NCI-H2196 treated with DMSO at 0.1 percent for 48 hours (cell line): ENCODE data around the gene CLTB.
"Not testable (repeated sequence)": the region's sequence is repeated elsewhere in the genome, so short reads cannot be mapped to it uniquely, and the experiment has no call there.

Experiments
- DNase-seq: peaks from one replicate; lab custom pipeline; 2025; ENCODE audit not compliant: unreplicated experiment; lab: John Stamatoyannopoulos, UW

CLTB gene

DNA sequence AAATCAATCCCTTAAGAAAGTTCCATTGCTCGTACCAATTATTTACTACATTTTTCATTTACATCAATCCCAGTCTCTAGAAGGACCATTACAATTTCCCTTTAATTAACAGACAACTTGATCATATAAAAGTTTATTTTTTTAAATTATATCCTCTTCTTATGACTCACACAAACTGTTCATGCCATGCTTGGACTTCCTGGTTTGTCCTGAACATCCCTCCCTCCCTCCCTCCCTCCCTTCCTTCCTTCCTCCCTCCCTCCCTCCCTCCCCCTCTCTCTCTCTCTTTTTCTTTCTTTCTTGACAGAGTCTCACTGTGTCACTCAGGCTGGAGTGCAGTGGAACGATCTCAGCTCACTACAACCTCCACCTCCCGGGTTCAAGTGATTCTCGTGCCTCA lies 11.6 kb upstream of the CLTB start:
- no peak for DNase-seq

DNA sequence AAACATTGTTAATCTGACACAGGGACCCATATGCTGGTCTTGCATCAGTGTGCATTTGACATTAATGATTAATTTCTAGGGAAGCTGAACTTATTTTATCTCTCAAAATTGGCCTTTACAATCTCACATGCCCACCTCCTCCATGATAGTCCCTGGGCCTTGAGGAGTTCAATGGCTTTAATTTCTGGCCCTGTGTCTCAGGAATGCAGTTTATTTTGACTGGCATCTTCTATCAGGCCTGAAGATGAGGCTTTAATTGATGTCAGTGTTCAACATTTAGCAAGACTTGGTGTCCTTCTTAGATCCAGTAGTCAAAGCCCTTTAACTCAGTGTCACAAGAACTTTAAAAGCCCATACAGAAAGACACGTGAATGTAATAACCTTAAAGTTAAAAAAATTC lies 10.5 kb upstream of the CLTB start:
- DNase-seq = no peak

DNA sequence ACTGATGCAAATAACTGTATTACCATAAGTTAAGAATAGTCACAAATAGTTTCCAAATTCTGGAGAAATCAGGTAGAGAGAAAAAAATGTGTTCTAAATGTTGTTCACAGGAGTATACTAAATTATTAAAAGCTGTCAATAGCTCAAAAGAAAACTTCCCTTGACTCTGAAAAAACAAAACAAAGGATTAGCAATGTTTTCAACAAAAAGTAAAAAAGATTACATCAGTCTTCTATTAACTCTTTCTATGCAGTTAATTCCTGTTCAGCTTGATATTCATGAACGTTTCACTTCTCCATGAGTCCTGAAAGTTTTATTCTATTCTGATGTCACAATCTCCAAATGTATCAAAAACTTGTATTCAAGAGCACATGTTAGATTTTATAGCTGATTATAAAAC lies 9.5 kb upstream of the CLTB start:
- DNase-seq = no peak

DNA sequence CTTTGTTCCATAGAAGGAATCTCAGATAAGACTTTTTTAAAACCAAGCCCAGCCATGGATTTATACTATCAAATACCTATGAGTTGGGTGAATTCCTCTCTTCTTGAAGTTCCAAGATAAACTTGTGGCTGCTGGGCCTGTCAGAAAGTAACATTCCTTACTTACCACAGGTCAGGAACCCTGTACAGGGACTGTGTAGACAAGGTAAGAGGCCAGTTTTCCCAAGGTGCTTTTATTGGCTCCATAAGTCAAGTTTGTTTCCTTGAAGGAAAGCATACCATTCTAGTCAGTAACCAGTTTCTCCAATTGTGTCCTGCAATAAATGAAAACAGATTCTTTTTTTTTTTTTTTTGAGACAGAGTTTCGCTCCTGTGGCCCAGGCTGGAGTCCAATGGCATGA lies 8.8 kb upstream of the CLTB start:
- no peak for DNase-seq

DNA sequence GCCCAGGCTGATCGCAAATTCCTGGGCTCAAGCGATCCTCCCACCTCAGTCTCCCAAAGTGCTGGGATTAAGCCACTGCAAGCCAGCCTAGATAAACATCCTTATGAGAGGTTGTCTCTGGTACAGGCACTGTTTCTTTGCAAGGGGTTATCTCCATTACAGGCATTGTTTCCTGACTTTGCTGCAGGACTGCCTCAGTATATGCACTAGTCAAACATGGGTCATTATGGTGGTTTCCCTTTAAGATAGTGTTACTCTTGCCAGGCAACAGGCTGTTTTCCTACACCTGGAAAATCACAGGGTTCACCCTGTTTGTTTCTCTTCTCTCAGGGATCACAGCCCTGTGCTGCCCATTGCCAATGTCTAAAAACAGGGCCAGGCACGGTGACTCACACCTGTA lies 7.8 kb upstream of the CLTB start:
- no peak for DNase-seq

DNA sequence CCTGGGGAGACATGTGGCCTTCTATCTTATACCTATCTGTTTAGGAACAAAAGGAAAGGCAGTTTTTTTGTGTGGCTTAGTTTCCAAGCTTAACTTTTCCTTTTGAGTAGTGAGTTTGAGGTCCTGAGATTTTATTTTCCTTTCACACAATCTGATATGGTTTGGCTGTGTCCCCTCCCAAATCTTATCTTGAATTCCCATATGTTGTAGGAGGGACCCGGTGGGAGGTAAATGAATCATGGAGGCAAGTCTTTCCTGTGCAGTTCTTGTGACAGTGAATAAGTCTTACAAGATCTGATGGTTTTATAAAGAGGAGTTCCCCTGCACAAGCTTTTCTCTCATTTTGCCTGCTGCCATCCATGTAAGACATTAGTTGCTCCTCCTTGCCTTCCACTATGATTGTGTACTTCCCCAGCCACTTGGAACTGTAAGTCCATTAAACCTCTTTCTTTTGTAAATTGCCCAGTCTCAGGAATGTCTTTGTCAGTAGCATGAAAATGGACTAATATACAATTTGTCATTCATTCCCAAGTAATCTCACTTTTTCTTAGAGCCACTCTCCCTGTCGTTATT lies 4.7 kb upstream of the CLTB start:
- no peak for DNase-seq

DNA sequence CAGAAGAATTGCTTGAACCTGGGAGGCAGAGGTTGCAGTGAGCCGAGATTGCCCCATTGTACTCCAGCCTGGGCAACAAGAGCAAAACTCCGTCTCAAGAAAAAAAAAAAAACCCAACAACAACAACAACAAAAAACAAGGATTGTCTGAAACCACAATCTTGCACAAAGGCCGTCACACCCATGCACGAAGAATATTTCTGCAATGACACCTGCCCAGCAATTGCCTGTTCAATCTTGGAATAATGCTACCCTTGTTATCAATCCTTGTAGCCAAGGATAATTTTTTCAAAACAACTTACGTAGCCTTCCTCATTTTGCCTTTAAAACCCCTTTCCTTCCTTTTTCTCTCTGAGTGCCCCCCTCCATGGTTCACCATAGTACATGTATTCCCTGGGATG lies 3.7 kb upstream of the CLTB start:
- no peak for DNase-seq

DNA sequence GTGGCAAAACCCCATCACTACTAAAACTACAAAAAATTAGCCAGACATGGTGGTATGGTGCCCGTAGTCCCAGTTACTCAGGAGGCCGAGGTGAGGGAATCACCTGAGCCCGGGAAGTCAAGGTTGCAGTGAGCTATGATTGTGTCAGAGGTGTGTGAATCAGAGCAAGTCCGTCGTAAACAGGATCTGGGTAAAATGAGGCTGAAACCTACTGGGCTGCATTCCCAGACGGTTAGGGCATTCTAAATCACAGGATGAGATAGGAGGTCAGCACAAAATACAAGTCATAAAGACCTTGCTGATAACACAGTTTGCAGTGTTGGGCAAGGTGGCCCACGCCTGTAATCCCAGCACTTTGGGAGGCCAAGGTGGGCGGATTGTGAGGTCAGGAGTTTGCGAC lies 1.9 kb upstream of the CLTB start:
- no peak for DNase-seq

DNA sequence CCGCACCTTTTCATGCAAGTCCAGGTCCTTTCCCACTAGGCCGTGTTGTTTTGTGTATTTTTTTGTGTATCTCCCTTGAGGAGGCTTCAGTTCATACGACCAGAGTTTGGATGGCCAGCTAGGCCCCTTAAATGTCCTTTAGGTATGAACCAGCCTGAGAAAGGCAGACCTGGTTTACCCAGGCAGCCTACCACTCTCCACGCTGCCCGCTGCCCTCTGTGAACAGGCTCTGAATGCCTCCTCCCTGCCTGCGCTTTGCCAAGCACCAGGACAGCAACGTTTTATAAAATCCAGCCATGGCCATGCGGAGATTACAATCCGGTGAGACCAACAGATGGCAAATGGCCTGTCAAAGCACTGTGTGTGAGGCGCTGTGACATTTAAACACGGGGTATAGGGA lies 626 bp upstream of the CLTB start:
- no peak for DNase-seq

DNA sequence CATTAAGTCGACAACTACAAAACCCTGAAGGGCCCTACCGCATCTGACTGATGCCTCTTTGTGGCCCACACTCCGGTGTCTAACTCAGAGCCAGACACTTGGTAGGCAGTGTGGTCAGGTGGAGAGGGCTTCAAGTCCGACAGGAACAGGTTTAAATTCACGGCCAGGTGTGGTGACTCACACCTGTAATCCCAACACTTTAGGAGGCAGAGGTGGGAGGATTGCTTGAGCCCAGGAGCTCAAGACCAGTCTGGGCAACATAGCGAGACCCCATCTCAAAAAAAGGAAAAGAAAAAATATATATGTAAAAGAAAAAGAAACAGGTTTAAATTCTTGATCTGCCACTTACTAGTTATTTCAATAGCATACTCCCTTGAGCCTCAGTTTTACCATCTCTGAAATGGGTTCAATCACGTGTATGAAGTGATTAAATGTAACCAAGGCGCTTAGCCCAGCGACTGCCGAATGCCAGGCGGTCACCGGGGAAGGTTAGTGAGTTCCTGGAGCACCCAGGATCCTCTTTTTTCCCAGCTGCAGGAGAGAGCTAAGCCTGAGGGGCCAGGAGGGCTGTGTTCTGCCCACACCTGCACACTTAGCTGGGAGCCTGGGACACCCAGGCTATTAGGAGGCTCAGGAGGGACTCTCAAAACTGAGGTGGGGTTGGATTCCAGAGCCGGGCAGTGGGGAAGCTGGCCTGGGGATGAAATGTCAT lies 943 bp downstream of the CLTB start:
- DNase-seq = no peak

DNA sequence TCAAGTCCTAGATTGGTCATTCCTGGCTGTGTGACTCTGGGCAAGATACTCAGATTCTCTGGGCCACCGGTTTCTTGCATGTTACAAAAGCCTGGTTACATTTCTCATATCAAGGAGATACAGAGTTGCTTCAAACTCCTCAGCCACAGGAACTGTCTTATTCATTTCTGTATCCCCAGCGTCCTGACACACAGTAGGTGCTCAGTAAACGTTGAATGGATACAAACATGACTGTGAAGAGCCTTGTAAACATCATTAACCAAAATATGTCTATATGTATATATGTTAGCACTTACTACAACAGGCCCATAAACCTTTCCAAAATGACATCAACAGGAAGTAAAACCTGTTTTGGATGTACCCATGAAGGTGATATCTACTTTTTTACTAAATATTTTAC lies 1.6 kb downstream of the CLTB start:
- DNase-seq = no peak

DNA sequence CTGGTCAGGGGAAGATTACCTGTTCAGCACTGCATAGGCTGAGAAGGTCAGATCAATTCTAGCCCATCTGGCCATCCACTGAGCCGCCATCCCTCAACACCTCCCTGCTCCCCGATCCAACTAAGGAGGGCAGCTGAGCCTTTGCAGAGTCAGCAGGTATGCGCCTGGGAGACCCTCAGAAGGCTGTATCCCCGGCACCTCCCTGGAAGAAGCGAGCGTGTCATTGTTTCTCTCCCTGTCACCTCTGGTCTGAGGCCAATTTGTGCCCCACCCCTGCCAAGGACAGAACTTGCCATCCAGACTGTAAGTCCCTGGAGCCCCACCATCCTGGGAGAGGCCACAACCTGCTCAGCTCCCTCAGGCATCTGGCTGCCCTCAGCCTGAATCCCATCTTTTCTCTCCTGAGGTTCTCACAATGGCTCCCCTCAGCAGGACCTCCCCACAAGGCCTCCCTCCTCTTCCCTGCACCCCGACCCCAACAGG lies 2.6 kb downstream of the CLTB start:
- no peak for DNase-seq

DNA sequence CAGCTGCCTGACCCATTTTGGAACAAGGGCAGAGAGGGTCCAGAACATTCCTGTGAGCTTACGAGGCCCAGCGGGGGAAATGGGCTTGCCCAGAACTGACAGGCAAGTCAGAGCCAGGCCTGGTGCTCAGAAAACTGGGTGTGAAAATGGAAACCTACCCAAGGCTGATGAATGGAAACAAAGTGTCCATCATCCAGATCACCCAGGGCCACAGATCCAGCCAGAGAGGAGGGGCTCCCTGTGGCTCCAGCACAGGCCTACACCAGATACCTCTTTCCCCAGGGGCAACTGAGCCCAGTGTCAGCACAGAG lies 3.1 kb downstream of the CLTB start:
- DNase-seq = no peak

DNA sequence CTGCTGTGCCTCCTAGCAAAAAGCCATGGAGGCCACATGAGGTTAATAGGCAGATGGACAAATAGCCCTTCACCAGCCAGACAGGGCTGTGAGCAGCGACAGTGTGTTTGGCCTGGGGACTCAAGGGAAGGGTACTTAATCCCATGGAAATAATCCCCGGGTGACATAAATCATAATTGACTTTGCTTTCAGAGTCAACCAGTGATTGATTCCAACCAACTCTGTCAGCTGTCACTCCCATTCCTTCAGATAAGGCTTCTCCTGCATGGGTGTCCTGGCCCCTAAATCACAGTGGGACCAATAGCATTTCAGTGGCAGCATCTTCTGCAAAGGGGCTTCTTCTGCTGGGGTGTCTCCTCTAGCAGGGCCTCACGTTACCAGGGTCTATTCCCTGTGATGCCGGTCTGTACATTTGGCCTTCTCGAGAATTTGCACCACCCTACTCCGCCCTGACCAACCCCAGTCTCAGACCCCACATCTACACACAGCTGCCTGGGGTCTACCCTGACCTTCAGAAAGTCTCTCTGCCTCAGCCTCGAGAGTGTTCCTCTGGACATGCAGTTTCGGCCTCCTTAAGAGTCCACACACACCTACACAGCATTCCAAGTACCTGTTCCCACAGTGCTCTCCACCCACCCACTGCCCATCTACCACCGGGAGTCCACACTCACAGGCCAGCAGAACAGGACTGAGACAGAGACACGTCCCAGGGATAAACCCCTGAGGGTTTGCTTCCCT lies 3.7 kb downstream of the CLTB start:
- DNase-seq = no peak

DNA sequence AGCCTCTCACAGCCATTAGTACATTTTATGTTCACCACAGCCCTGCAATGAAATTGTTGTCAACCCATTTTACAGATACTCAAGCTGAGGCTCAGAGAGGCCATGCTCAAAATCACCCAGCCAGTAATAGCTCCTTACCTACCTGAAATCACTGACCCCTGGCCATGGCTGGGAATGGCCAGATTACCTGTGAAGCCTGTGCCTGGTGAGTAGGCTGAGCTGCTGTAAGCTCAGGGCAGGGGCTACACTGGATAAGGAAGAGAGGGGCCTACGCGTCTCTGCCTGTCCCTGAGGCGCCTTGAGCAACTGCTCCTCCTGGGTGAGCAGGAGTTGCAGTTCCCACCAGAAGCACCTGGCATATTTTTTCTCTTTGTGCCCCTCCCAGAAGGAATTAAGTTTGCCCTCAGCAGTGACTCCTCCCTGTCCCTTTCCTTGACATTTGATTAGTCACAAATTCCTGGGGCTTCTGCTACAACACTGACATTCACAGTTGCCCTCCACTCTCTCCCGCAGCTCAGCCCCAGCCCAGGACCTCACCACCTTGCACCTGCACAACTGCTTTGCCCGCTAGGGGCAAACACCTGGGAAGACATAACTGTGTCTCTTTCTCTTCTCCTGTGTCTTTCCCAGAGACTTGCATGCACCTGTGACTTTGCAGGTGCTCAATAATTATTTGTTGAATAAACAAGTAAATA lies 5.7 kb downstream of the CLTB start:
- DNase-seq = no peak

DNA sequence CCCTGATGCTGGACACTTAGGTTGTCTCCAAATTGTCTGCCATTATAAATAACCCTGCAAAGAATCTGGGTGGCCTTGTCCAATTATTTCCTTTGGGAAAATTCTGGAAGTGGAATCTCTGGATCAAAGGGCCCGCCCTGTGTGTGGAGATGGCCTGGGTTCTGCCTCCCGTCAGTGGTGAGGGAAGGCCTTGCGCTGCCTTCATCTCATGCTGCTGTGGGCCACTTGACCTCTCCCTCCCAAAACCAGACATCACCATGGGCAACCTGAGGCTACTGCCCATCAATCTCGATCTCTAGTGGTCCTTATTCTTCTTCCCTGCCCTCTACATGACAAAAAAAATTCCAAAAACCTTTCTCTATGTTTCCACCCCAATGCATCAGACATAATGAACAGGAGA lies 6.6 kb downstream of the CLTB start:
- no peak for DNase-seq

DNA sequence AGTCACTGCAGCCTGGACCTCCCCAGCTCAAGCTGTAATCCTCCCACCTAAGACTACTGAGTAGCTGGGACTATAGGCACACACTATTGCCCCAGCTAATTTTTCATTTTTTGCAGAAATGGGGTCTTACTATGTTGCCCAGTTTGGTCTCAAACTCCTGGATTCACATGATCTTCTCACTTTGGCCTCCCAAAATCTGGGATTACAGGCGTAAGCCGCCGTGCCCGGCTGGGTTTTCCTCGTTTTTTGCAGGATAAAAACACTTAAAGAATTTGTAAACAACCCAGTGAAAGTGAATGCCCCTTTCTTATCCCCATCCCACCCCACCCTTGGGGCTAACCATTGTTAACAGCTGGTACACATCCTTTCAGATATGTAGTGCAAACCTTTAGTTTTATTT lies 7.7 kb downstream of the CLTB start:
- no peak for DNase-seq

DNA sequence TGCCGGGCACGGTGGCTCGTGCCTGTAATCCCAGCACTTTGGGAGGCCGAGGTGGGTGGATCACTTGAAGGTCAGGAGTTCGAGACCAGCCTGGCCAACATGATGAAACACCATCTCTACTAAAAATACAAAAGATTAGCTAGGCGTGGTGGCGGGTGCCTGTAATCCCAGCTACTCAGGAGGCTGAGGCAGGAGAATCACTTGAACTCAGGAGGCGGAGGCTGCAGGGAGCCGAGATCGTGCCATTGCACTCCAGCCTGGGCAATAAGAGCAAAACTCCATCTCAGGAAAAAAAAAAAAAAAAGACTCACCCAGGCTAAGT lies 8.1 kb downstream of the CLTB start:
- not testable (repeated sequence) for DNase-seq

DNA sequence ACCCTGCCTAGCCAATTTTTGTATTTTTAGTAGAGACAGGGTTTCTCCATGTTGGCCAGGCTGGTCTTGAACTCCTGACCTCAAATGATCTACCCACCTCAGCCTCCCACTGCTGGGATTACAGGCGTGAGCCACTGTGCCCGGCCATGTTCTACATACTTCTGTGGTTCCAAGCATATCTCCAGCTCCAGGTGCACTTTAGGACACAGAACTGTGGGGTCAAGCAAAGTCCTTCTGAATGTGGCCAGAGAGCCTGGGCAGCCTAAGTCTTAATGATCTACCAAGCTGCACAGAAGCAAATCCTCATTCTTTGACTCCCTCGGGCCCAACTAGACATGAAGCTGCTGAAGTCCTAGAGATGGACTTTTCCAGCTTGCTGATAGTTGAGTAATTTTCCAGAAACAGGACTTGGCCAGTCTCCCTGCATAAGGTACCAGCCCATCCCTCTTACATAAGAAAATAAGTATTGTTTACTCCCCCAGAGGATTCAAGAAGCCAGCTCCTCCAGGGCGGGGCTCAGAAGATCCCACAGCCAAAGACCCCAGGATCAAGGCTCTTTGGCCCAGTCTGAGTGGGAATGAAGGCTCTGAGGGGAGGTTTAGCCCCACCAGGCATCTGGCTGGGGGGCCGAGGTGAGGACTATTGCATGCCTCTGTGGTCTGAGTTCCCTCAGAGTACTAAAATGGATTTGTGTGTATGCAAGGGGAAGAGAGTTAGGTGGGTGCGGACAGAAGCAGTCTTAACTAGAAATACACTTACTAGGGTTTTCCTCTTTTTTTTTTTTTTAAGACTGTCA lies 8.7 kb downstream of the CLTB start:
- DNase-seq = no peak

DNA sequence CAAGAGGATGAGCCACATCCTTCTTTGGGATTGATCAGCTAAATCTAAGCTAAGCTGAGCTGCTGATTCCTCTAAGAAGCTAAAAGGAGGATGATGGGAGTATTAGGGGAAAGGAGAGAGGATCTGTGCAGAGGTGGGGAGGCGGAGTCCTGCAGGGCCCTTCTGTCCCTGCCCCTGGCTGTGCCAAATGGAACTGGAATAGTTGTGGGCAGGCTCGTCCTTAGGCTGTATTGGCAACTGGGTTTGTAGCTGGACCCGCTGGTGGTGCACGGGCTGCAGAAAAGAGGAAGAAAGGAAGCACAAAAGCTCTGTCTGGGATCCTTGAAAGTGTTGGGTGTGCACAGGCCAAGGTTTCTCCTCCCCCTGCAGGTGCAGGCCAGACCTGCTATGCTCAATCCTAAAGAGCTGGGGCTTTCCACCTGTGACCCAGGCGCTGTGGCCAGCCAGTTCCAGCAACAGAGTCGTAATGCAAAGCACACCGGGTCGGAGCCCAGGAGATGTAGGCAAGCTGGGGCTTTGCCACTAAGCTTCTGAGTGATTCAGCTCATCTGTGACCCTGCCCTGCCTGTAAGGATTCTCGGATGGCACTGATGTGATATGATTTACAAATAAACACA lies 9.8 kb downstream of the CLTB start:
- no peak for DNase-seq
